ENCODE results near the gene AKAP9. TPM values are rescaled to one million over a fixed set of nuclear protein-coding genes. Genes with fewer than 3 reads are reported as not detected.

AKAP9 gene
- total RNA-seq, 1 experiment from 2014 or later, result 71.3 TPM

DNA sequence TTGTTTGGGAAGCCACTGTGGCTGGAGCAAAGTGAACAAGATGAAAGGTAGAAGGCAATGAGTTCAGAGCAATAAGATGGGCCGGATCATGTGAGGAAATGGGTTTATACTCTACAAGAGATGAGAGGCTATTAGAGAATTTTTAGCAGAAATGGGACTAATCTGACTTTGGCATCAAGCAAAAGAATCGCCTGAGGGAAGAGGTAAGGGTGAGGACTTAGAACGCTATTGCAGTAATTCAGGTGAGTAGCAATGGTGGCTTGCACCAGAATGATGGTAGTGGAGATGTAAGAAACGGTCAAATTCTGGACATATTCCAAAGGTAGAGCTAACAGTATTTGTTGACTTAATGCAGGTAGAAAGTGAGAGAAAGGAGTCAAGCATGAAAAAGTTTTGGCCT lies 29.5 kb upstream of the AKAP9 start:
- Histone ChIP-seq H4K20me1 (ENCODE audit: insufficient read depth) (no peaks in the 10 kb centered on the region), H3K4me1 (replicated peaks; ENCODE audit: insufficient read depth) (no peaks in the 10 kb centered on the region), H3K27ac (no peak overlapping the region), H3K4me2 (no peak overlapping the region), H2AFZ (no peak overlapping the region), H3K79me2 (ENCODE audit: low read depth) (no peaks in the 10 kb centered on the region), H3K36me3 (ENCODE audit: low read depth) (no peaks in the 10 kb centered on the region), H3F3A (ENCODE audit: insufficient read depth, low read depth) (no peaks in the 10 kb centered on the region), H3K27me3 (ENCODE audit: insufficient read depth, low read depth) (no peaks in the 10 kb centered on the region), H3K9me3 (ENCODE audit: insufficient read depth, low read depth) (no peaks in the 10 kb centered on the region), H3K4me3 (no peak overlapping the region), H3K9me2 (ENCODE audit: insufficient read depth) (no peaks in the 10 kb centered on the region)
- ChIA-PET CTCF (no interaction called here), POLR2A (ENCODE audit: unreplicated experiment) (no interaction called here)
- TF ChIP-seq, protein P1, sequence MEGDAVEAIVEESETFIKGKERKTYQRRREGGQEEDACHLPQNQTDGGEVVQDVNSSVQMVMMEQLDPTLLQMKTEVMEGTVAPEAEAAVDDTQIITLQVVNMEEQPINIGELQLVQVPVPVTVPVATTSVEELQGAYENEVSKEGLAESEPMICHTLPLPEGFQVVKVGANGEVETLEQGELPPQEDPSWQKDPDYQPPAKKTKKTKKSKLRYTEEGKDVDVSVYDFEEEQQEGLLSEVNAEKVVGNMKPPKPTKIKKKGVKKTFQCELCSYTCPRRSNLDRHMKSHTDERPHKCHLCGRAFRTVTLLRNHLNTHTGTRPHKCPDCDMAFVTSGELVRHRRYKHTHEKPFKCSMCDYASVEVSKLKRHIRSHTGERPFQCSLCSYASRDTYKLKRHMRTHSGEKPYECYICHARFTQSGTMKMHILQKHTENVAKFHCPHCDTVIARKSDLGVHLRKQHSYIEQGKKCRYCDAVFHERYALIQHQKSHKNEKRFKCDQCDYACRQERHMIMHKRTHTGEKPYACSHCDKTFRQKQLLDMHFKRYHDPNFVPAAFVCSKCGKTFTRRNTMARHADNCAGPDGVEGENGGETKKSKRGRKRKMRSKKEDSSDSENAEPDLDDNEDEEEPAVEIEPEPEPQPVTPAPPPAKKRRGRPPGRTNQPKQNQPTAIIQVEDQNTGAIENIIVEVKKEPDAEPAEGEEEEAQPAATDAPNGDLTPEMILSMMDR (conservative IDR thresholded peaks at IDR 0.05), result no peak
- no peak for TF ChIP-seq EZH2 (IDR thresholded peaks at IDR 0.05; ENCODE audit: low read depth)
- no peak for DNase-seq
- BruUV-seq (replicated peaks), result no TSS peak
- intact Hi-C loops (cut with micrococcal nuclease; ENCODE audit: unreplicated experiment), result no loop called here

DNA sequence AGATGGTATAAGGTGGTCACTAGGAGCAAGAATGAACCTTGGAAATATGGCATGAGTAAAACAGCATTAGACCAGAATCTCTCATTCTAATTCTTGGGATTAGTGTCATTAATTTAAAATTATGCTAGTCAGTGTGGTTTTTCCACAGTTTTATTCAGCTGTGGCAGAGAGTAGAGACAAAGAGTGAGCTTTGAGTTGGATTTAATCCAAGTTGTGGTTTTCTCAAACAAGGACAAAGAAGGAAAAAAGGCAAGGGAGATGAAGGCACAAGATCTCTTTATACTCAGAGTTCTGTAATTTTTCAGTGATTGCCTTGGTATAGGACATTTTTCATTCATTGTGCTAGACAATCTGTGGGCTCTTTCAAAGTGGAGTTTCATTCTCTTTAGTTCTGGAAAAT lies 28.2 kb upstream of the AKAP9 start:
- TF ChIP-seq, protein P1 (conservative IDR thresholded peaks at IDR 0.05), result no peak
- no peak for TF ChIP-seq EZH2 (IDR thresholded peaks at IDR 0.05; ENCODE audit: low read depth)
- no peak for DNase-seq
- Histone ChIP-seq H4K20me1 (ENCODE audit: insufficient read depth) (no peaks in the 10 kb centered on the region), H3K9me3 (ENCODE audit: insufficient read depth, low read depth) (no peaks in the 10 kb centered on the region), H3K9me2 (ENCODE audit: insufficient read depth) (no peaks in the 10 kb centered on the region), H3K79me2 (ENCODE audit: low read depth) (no peaks in the 10 kb centered on the region), H3F3A (ENCODE audit: insufficient read depth, low read depth) (no peaks in the 10 kb centered on the region), H3K36me3 (ENCODE audit: low read depth) (no peaks in the 10 kb centered on the region), H3K4me1 (replicated peaks; ENCODE audit: insufficient read depth) (no peaks in the 10 kb centered on the region), H2AFZ (no peak overlapping the region), H3K4me2 (no peak overlapping the region), H3K4me3 (no peak overlapping the region), H3K27ac (no peak overlapping the region), H3K27me3 (ENCODE audit: insufficient read depth, low read depth) (no peaks in the 10 kb centered on the region)
- intact Hi-C loops (cut with micrococcal nuclease; ENCODE audit: unreplicated experiment), result loop anchor here (1.0 kb wide), 1 partner anchor 13 kb away; no protein-coding TSS in a partner anchor
- CTCF ChIA-PET, result interaction anchor here (0.7 kb wide), 1 partner anchor 222 kb away, joined by 3 read pairs; the partner anchor contains the start of gene CYP51A1
- BruUV-seq (replicated peaks), result no TSS peak
- POLR2A ChIA-PET (ENCODE audit: unreplicated experiment), result interaction anchor here (0.6 kb wide), 1 partner anchor 361 kb away, joined by 3 read pairs; no protein-coding TSS in a partner anchor

DNA sequence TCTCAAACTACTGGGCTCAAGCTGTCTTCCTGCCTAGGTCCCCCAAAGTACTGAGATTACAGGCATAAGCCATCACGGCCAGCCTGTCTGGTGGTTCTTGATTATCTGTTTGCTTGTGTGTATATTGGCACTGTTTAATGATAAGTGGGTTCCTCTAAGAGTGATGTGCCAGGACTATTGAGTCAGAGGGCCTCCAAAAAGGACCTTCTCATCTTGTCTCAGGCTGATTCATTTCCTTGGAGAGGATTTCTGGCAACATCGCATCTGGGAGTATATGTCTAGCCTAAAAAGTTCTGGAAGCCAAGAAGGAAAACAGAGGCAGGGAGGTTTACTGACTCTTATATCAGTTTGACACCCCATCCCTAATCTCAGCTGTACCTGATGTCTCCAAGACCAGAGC lies 27.1 kb upstream of the AKAP9 start:
- H3K9me3 ChIP-seq (ENCODE audit: insufficient read depth, low read depth), result no peaks in the 10 kb centered on the region
- H3K79me2 ChIP-seq (ENCODE audit: low read depth), result no peaks in the 10 kb centered on the region
- no peaks in the 10 kb centered on the region for H4K20me1 ChIP-seq (ENCODE audit: insufficient read depth)
- H3K4me2 ChIP-seq, result no peak overlapping the region
- no peak overlapping the region for H3K27ac ChIP-seq
- no peak overlapping the region for H3K4me3 ChIP-seq
- peak overlapping the region; percentile 48; the same call in 1 of the 2 replicates for H2AFZ ChIP-seq
- no peak for TF ChIP-seq EZH2 (IDR thresholded peaks at IDR 0.05; ENCODE audit: low read depth)
- TF ChIP-seq, protein P1 (conservative IDR thresholded peaks at IDR 0.05), result no peak
- intact Hi-C loops (cut with micrococcal nuclease; ENCODE audit: unreplicated experiment), result no loop called here
- H3K36me3 ChIP-seq (ENCODE audit: low read depth), result no peaks in the 10 kb centered on the region
- no peaks in the 10 kb centered on the region for H3K9me2 ChIP-seq (ENCODE audit: insufficient read depth)
- no peaks in the 10 kb centered on the region for H3K27me3 ChIP-seq (ENCODE audit: insufficient read depth, low read depth)
- no TSS peak for BruUV-seq (replicated peaks)
- ChIA-PET POLR2A (ENCODE audit: unreplicated experiment) (no interaction called here), CTCF (no interaction called here)
- H3K4me1 ChIP-seq (replicated peaks; ENCODE audit: insufficient read depth), result no peaks in the 10 kb centered on the region
- no peak for DNase-seq
- H3F3A ChIP-seq (ENCODE audit: insufficient read depth, low read depth), result no peaks in the 10 kb centered on the region

All from PC-9 (cell line).